ENCODE results near the gene IFT80. TPM values are rescaled to one million over a fixed set of nuclear protein-coding genes. Genes with fewer than 3 reads are reported as not detected.
"Not testable (repeated sequence)": the region's sequence is repeated elsewhere in the genome, so short reads cannot be mapped to it uniquely, and the experiment has no call there.

IFT80 gene
- total and polyA plus RNA-seq, 2 experiments from 2014 or later = 24.1 to 42.5 TPM

GRCh38 chr3:160330690-160331089 is 68.3 kb downstream of the IFT80 start:
- DNase-seq (ENCODE audit: low read depth in 1 of 2, low spot score in 1 of 2) = no peak
- Histone ChIP-seq H3K4me3 (no peak overlapping the region), H3K27me3 (no peaks in the 10 kb centered on the region), H3K4me1 (ENCODE audit: low read depth) (no peaks in the 10 kb centered on the region), H3K9me3 (ENCODE audit: low read depth) (no peaks in the 10 kb centered on the region), H3K27ac (no peak overlapping the region), H3K36me3 (no peaks in the 10 kb centered on the region)
- TF ChIP-seq CTCF (IDR thresholded peaks at IDR 0.05; ENCODE audit: low read depth, low read length) = no peak

GRCh38 chr3:160330109-160330508 is 68.9 kb downstream of the IFT80 start:
- Histone ChIP-seq H3K36me3 (no peaks in the 10 kb centered on the region), H3K4me3 (no peak overlapping the region), H3K9me3 (ENCODE audit: low read depth) (no peaks in the 10 kb centered on the region), H3K27ac (no peak overlapping the region), H3K4me1 (ENCODE audit: low read depth) (no peaks in the 10 kb centered on the region), H3K27me3 (no peaks in the 10 kb centered on the region)
- no peak for TF ChIP-seq CTCF (IDR thresholded peaks at IDR 0.05; ENCODE audit: low read depth, low read length)
- DNase-seq (ENCODE audit: low read depth in 1 of 2, low spot score in 1 of 2) = peak in 1 of 2 donors; percentile 22

- not testable (repeated sequence) for DNase-seq (ENCODE audit: low read depth in 1 of 2, low spot score in 1 of 2); H3K36me3 ChIP-seq; H3K9me3 ChIP-seq (ENCODE audit: low read depth); H3K27me3 ChIP-seq; H3K27ac ChIP-seq; H3K4me3 ChIP-seq; H3K4me1 ChIP-seq (ENCODE audit: low read depth)
These were observed 72.7 kb downstream of the IFT80 start for GRCh38 chr3:160326286-160326685.

GRCh38 chr3:160321821-160322220 is 77.2 kb downstream of the IFT80 start:
- not testable (repeated sequence) for DNase-seq (ENCODE audit: low read depth in 1 of 2, low spot score in 1 of 2); H3K4me1 ChIP-seq (ENCODE audit: low read depth); H3K4me3 ChIP-seq; H3K27ac ChIP-seq; H3K27me3 ChIP-seq; H3K9me3 ChIP-seq (ENCODE audit: low read depth); H3K36me3 ChIP-seq

GRCh38 chr3:160319322-160319721 is 79.7 kb downstream of the IFT80 start:
- no peak for DNase-seq (ENCODE audit: low read depth in 1 of 2, low spot score in 1 of 2)
- no peaks in the 10 kb centered on the region for H3K9me3 ChIP-seq (ENCODE audit: low read depth)
- H3K4me3 ChIP-seq = no peak overlapping the region
- H3K27me3 ChIP-seq = no peaks in the 10 kb centered on the region
- TF ChIP-seq CTCF (IDR thresholded peaks at IDR 0.05; ENCODE audit: low read depth, low read length) = no peak
- no peak overlapping the region for H3K27ac ChIP-seq
- H3K4me1 ChIP-seq (ENCODE audit: low read depth) = no peaks in the 10 kb centered on the region
- H3K36me3 ChIP-seq = no peaks in the 10 kb centered on the region

GRCh38 chr3:160314995-160315394 is 84.0 kb downstream of the IFT80 start:
- no peaks in the 10 kb centered on the region for H3K4me1 ChIP-seq (ENCODE audit: low read depth)
- no peak for TF ChIP-seq CTCF (IDR thresholded peaks at IDR 0.05; ENCODE audit: low read depth, low read length)
- no peak overlapping the region for H3K4me3 ChIP-seq
- no peaks in the 10 kb centered on the region for H3K9me3 ChIP-seq (ENCODE audit: low read depth)
- DNase-seq (ENCODE audit: low read depth in 1 of 2, low spot score in 1 of 2) = no peak
- no peaks in the 10 kb centered on the region for H3K27me3 ChIP-seq
- no peak overlapping the region for H3K27ac ChIP-seq
- no peaks in the 10 kb centered on the region for H3K36me3 ChIP-seq

- Histone ChIP-seq H3K27me3 (no peaks in the 10 kb centered on the region), H3K4me3 (no peak overlapping the region), H3K27ac (no peak overlapping the region), H3K4me1 (ENCODE audit: low read depth) (no peaks in the 10 kb centered on the region), H3K36me3 (no peaks in the 10 kb centered on the region), H3K9me3 (ENCODE audit: low read depth) (no peaks in the 10 kb centered on the region)
- no peak for DNase-seq (ENCODE audit: low read depth in 1 of 2, low spot score in 1 of 2)
- no peak for TF ChIP-seq CTCF (IDR thresholded peaks at IDR 0.05; ENCODE audit: low read depth, low read length)
These were observed 86.9 kb downstream of the IFT80 start for GRCh38 chr3:160312014-160312624.
